ENCODE results near the gene EXOC4.

GRCh38 chr7:133693281-133693680, 440.4 kb downstream of the EXOC4 start:
- no peak for TF ChIP-seq POLR2A (IDR thresholded peaks at IDR 0.05; ENCODE audit: low read length)
- no peak for TF ChIP-seq GATA1 (IDR thresholded peaks at IDR 0.05; ENCODE audit: low read depth, low read length)

Measured in erythroblast (primary cell).